ENCODE measurements around the gene FOXO1.

The FOXO1 gene

GRCh38 chr13:40624383-40624782, 42.1 kb downstream of the FOXO1 start:
- Histone ChIP-seq H3K27ac (ENCODE audit: low read depth, low read length) (peak overlapping the region; percentile 78), H3K9me3 (ENCODE audit: control insufficient read depth in 5 of 5, low read length in 5 of 5) (no peaks in the 10 kb centered on the region), H3K4me1 (ENCODE audit: control insufficient read depth in 5 of 5, insufficient read depth in 5 of 5, low read length in 5 of 5) (peaks cover 0 to 67% (median 38%) of the 10 kb centered on the region in 5 donors), H3K4me3 (ENCODE audit: low read depth in 1 of 5, low read length in 5 of 5) (no peak overlapping the region), H3K9ac (ENCODE audit: low read length in 5 of 5) (no peak overlapping the region), H3K27me3 (ENCODE audit: control insufficient read depth in 5 of 5, insufficient read depth in 4 of 5, low read length in 5 of 5) (no peaks in the 10 kb centered on the region), H3K36me3 (ENCODE audit: control insufficient read depth in 5 of 5, insufficient read depth in 5 of 5, low read length in 5 of 5) (peaks cover 0 to 3% (median 0%) of the 10 kb centered on the region in 5 donors)

- Histone ChIP-seq H3K9me3 (ENCODE audit: control insufficient read depth in 5 of 5, low read length in 5 of 5) (no peaks in the 10 kb centered on the region), H3K9ac (ENCODE audit: low read length in 5 of 5) (peak overlapping the region in 1 of 5 donors; percentile 35), H3K4me3 (ENCODE audit: low read depth in 1 of 5, low read length in 5 of 5) (no peak overlapping the region), H3K36me3 (ENCODE audit: control insufficient read depth in 5 of 5, insufficient read depth in 5 of 5, low read length in 5 of 5) (peaks cover 0 to 3% (median 0%) of the 10 kb centered on the region in 5 donors), H3K27ac (ENCODE audit: low read depth, low read length) (peak overlapping the region; percentile 78), H3K27me3 (ENCODE audit: control insufficient read depth in 5 of 5, insufficient read depth in 4 of 5, low read length in 5 of 5) (no peaks in the 10 kb centered on the region), H3K4me1 (ENCODE audit: control insufficient read depth in 5 of 5, insufficient read depth in 5 of 5, low read length in 5 of 5) (peaks cover 0 to 82% (median 46%) of the 10 kb centered on the region in 5 donors)
These were observed 43.7 kb downstream of the FOXO1 start for GRCh38 chr13:40622761-40623160.

- Histone ChIP-seq H3K4me1 (ENCODE audit: control insufficient read depth in 5 of 5, insufficient read depth in 5 of 5, low read length in 5 of 5) (peaks cover 0 to 86% (median 51%) of the 10 kb centered on the region in 5 donors), H3K27me3 (ENCODE audit: control insufficient read depth in 5 of 5, insufficient read depth in 4 of 5, low read length in 5 of 5) (no peaks in the 10 kb centered on the region), H3K4me3 (ENCODE audit: low read depth in 1 of 5, low read length in 5 of 5) (no peak overlapping the region), H3K9me3 (ENCODE audit: control insufficient read depth in 5 of 5, low read length in 5 of 5) (no peaks in the 10 kb centered on the region), H3K27ac (ENCODE audit: low read depth, low read length) (peak overlapping the region; percentile 78), H3K9ac (ENCODE audit: low read length in 5 of 5) (no peak overlapping the region), H3K36me3 (ENCODE audit: control insufficient read depth in 5 of 5, insufficient read depth in 5 of 5, low read length in 5 of 5) (peaks cover 0 to 2% (median 0%) of the 10 kb centered on the region in 5 donors)
These were observed 44.2 kb downstream of the FOXO1 start for GRCh38 chr13:40622246-40622645.

GRCh38 chr13:40619479-40619814, 47.0 kb downstream of the FOXO1 start:
- Histone ChIP-seq H3K27me3 (ENCODE audit: control insufficient read depth in 5 of 5, insufficient read depth in 4 of 5, low read length in 5 of 5) (no peaks in the 10 kb centered on the region), H3K36me3 (ENCODE audit: control insufficient read depth in 5 of 5, insufficient read depth in 5 of 5, low read length in 5 of 5) (no peaks in the 10 kb centered on the region), H3K9me3 (ENCODE audit: control insufficient read depth in 5 of 5, low read length in 5 of 5) (no peaks in the 10 kb centered on the region), H3K4me3 (ENCODE audit: low read depth in 1 of 5, low read length in 5 of 5) (peak overlapping the region in 1 of 5 donors; percentile 22), H3K9ac (ENCODE audit: low read length in 5 of 5) (peak overlapping the region in 2 of 5 donors; percentile 43 to 56), H3K4me1 (ENCODE audit: control insufficient read depth in 5 of 5, insufficient read depth in 5 of 5, low read length in 5 of 5) (peaks cover 3 to 91% (median 62%) of the 10 kb centered on the region in 5 donors), H3K27ac (ENCODE audit: low read depth, low read length) (peak overlapping the region; percentile 95)

GRCh38 chr13:40618581-40619478, 47.6 kb downstream of the FOXO1 start:
- Histone ChIP-seq H3K27me3 (ENCODE audit: control insufficient read depth in 5 of 5, insufficient read depth in 4 of 5, low read length in 5 of 5) (no peaks in the 10 kb centered on the region), H3K36me3 (ENCODE audit: control insufficient read depth in 5 of 5, insufficient read depth in 5 of 5, low read length in 5 of 5) (no peaks in the 10 kb centered on the region), H3K4me1 (ENCODE audit: control insufficient read depth in 5 of 5, insufficient read depth in 5 of 5, low read length in 5 of 5) (peaks cover 8 to 91% (median 67%) of the 10 kb centered on the region in 5 donors)

GRCh38 chr13:40617801-40618356, 48.6 kb downstream of the FOXO1 start:
- Histone ChIP-seq H3K27me3 (ENCODE audit: control insufficient read depth in 5 of 5, insufficient read depth in 4 of 5, low read length in 5 of 5) (no peaks in the 10 kb centered on the region), H3K4me3 (ENCODE audit: low read depth in 1 of 5, low read length in 5 of 5) (no peak overlapping the region), H3K9me3 (ENCODE audit: control insufficient read depth in 5 of 5, low read length in 5 of 5) (no peaks in the 10 kb centered on the region), H3K27ac (ENCODE audit: low read depth, low read length) (peak overlapping the region; percentile 95), H3K4me1 (ENCODE audit: control insufficient read depth in 5 of 5, insufficient read depth in 5 of 5, low read length in 5 of 5) (peaks cover 11 to 90% (median 68%) of the 10 kb centered on the region in 5 donors), H3K9ac (ENCODE audit: low read length in 5 of 5) (no peak overlapping the region), H3K36me3 (ENCODE audit: control insufficient read depth in 5 of 5, insufficient read depth in 5 of 5, low read length in 5 of 5) (no peaks in the 10 kb centered on the region)

More at GRCh38 chr13:40618581-40619478, 47.6 kb downstream of the FOXO1 start:
- Histone ChIP-seq H3K9ac (ENCODE audit: low read length in 5 of 5) (peak overlapping the region in 1 of 5 donors; percentile 56), H3K27ac (ENCODE audit: low read depth, low read length) (peak overlapping the region; percentile 95), H3K9me3 (ENCODE audit: control insufficient read depth in 5 of 5, low read length in 5 of 5) (no peaks in the 10 kb centered on the region), H3K4me3 (ENCODE audit: low read depth in 1 of 5, low read length in 5 of 5) (peak overlapping the region in 1 of 5 donors; percentile 22)

GRCh38 chr13:40615619-40616018, 50.8 kb downstream of the FOXO1 start:
- no peak overlapping the region for H3K4me3 ChIP-seq (ENCODE audit: low read depth in 1 of 5, low read length in 5 of 5)
- no peak overlapping the region for H3K9ac ChIP-seq (ENCODE audit: low read length in 5 of 5)
- peaks cover 0 to 3% (median 0%) of the 10 kb centered on the region in 5 donors for H3K36me3 ChIP-seq (ENCODE audit: control insufficient read depth in 5 of 5, insufficient read depth in 5 of 5, low read length in 5 of 5)
- peaks cover 11 to 75% (median 72%) of the 10 kb centered on the region in 5 donors for H3K4me1 ChIP-seq (ENCODE audit: control insufficient read depth in 5 of 5, insufficient read depth in 5 of 5, low read length in 5 of 5)
- H3K27ac ChIP-seq (ENCODE audit: low read depth, low read length), result peak overlapping the region; percentile 95
- H3K9me3 ChIP-seq (ENCODE audit: control insufficient read depth in 5 of 5, low read length in 5 of 5), result no peaks in the 10 kb centered on the region
- no peaks in the 10 kb centered on the region for H3K27me3 ChIP-seq (ENCODE audit: control insufficient read depth in 5 of 5, insufficient read depth in 4 of 5, low read length in 5 of 5)

- Histone ChIP-seq H3K4me3 (ENCODE audit: low read depth in 1 of 5, low read length in 5 of 5) (no peak overlapping the region), H3K27me3 (ENCODE audit: control insufficient read depth in 5 of 5, insufficient read depth in 4 of 5, low read length in 5 of 5) (no peaks in the 10 kb centered on the region), H3K9ac (ENCODE audit: low read length in 5 of 5) (no peak overlapping the region), H3K36me3 (ENCODE audit: control insufficient read depth in 5 of 5, insufficient read depth in 5 of 5, low read length in 5 of 5) (peaks cover 0 to 3% (median 0%) of the 10 kb centered on the region in 5 donors), H3K4me1 (ENCODE audit: control insufficient read depth in 5 of 5, insufficient read depth in 5 of 5, low read length in 5 of 5) (peaks cover 11 to 72% (median 60%) of the 10 kb centered on the region in 5 donors), H3K27ac (ENCODE audit: low read depth, low read length) (peak overlapping the region; percentile 71), H3K9me3 (ENCODE audit: control insufficient read depth in 5 of 5, low read length in 5 of 5) (no peaks in the 10 kb centered on the region)
These were observed 52.5 kb downstream of the FOXO1 start for GRCh38 chr13:40613914-40614313.

- Histone ChIP-seq H3K36me3 (ENCODE audit: control insufficient read depth in 5 of 5, insufficient read depth in 5 of 5, low read length in 5 of 5) (peaks cover 0 to 3% (median 0%) of the 10 kb centered on the region in 5 donors), H3K4me3 (ENCODE audit: low read depth in 1 of 5, low read length in 5 of 5) (peak overlapping the region in 1 of 5 donors; percentile 1), H3K27ac (ENCODE audit: low read depth, low read length) (peak overlapping the region; percentile 71), H3K9ac (ENCODE audit: low read length in 5 of 5) (peak overlapping the region in 1 of 5 donors; percentile 18), H3K27me3 (ENCODE audit: control insufficient read depth in 5 of 5, insufficient read depth in 4 of 5, low read length in 5 of 5) (no peaks in the 10 kb centered on the region), H3K4me1 (ENCODE audit: control insufficient read depth in 5 of 5, insufficient read depth in 5 of 5, low read length in 5 of 5) (peaks cover 11 to 71% (median 56%) of the 10 kb centered on the region in 5 donors), H3K9me3 (ENCODE audit: control insufficient read depth in 5 of 5, low read length in 5 of 5) (no peaks in the 10 kb centered on the region)
These were observed 53.1 kb downstream of the FOXO1 start for GRCh38 chr13:40613192-40613818.

Measured in subcutaneous abdominal adipose tissue (tissue), 5 donors.